H7 (cell line): ENCODE results near the gene ISLR. TPM values are rescaled to one million over a fixed set of nuclear protein-coding genes. Genes with fewer than 3 reads are reported as not detected.

ENCODE experiments used
- DNase-seq: peaks from one replicate; pipeline ENCODE4 v3.0.0; 2012
- H3K27me3 ChIP-seq: 2 replicates; pipeline ENCODE4 v1.6.0; 2011; ENCODE audit warnings: mild to moderate bottlenecking, low read length; ENCODE audit not compliant: control insufficient read depth, insufficient read depth
- H3K36me3 ChIP-seq: replicated peaks from 2 replicates; pipeline ENCODE4 v1.5.1; 2011; ENCODE audit warnings: low read length; ENCODE audit not compliant: control insufficient read depth, insufficient read depth
- H3K4me3 ChIP-seq: 2 replicates; pipeline ENCODE4 v1.5.1; 2011; ENCODE audit warnings: low read depth, mild to moderate bottlenecking, control low read depth, low read length, moderate library complexity; ENCODE audit not compliant: insufficient read depth
- total RNA-seq: library from RNA; depleted of rRNA; stranded (reverse); fragments of >200 nt; shearing (Covaris generic); gene quantifications from 2 replicates; pipeline ENCODE4 v1.2.3, GENCODE V29; 2014

The ISLR gene
- total RNA-seq, 1 experiment from 2014 or later: 20.5 TPM

DNA sequence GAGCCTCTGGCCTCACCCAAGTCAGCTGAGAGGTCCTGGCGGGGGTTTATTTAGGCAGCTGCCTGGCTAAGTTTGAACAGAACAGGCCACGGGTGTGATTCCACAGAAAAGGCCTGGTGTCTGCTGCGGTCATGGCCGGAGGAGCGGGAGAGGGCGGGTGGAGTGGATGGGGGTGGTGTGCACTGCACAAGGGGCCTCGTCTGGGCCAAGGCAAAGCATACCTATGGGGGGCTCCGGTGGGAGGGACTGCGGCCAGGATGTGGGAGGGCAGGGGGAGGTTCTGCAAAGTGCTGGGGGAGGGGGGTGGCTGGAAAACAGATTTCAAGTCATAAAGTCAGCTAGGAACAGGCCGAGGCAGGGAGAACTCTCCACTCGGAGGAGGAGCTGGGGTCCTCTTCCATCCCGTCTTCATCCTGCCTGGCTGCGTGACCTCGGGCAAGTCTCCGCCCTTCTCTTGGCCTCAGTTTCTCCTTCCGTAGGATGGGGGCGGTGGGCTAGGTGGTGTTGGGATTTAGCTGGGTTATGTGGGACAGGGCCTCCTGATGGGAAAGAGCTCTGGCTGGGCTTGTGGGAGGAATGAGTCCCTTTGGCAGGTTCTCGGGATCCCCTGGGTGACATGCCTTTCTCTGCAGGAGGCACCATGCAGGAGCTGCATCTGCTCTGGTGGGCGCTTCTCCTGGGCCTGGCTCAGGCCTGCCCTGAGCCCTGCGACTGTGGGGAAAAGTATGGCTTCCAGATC is 878 bp downstream of the ISLR start:
- peak; percentile 75 for DNase-seq
- H3K27me3 ChIP-seq: no peaks in the 10 kb centered on the region; the same call in 1 of the 2 replicates
- no peak overlapping the region for H3K4me3 ChIP-seq
- no peaks in the 10 kb centered on the region for H3K36me3 ChIP-seq

- no peaks in the 10 kb centered on the region for H3K36me3 ChIP-seq
- peak; percentile 61 for DNase-seq
- no peaks in the 10 kb centered on the region; the same call in 1 of the 2 replicates for H3K27me3 ChIP-seq
- H3K4me3 ChIP-seq: no peak overlapping the region
These were observed 1.4 kb downstream of the ISLR start for GRCh38 chr15:74174958-74175253.

DNA sequence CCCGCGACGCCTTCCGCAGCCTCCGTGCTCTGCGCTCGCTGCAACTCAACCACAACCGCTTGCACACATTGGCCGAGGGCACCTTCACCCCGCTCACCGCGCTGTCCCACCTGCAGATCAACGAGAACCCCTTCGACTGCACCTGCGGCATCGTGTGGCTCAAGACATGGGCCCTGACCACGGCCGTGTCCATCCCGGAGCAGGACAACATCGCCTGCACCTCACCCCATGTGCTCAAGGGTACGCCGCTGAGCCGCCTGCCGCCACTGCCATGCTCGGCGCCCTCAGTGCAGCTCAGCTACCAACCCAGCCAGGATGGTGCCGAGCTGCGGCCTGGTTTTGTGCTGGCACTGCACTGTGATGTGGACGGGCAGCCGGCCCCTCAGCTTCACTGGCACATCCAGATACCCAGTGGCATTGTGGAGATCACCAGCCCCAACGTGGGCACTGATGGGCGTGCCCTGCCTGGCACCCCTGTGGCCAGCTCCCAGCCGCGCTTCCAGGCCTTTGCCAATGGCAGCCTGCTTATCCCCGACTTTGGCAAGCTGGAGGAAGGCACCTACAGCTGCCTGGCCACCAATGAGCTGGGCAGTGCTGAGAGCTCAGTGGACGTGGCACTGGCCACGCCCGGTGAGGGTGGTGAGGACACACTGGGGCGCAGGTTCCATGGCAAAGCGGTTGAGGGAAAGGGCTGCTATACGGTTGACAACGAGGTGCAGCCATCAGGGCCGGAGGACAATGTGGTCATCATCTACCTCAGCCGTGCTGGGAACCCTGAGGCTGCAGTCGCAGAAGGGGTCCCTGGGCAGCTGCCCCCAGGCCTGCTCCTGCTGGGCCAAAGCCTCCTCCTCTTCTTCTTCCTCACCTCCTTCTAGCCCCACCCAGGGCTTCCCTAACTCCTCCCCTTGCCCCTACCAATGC is 2.0 kb downstream of the ISLR start:
- Histone ChIP-seq H3K27me3 (no peaks in the 10 kb centered on the region; the same call in 1 of the 2 replicates), H3K4me3 (no peak overlapping the region), H3K36me3 (no peaks in the 10 kb centered on the region)
- peak; percentile 57 for DNase-seq

DNA sequence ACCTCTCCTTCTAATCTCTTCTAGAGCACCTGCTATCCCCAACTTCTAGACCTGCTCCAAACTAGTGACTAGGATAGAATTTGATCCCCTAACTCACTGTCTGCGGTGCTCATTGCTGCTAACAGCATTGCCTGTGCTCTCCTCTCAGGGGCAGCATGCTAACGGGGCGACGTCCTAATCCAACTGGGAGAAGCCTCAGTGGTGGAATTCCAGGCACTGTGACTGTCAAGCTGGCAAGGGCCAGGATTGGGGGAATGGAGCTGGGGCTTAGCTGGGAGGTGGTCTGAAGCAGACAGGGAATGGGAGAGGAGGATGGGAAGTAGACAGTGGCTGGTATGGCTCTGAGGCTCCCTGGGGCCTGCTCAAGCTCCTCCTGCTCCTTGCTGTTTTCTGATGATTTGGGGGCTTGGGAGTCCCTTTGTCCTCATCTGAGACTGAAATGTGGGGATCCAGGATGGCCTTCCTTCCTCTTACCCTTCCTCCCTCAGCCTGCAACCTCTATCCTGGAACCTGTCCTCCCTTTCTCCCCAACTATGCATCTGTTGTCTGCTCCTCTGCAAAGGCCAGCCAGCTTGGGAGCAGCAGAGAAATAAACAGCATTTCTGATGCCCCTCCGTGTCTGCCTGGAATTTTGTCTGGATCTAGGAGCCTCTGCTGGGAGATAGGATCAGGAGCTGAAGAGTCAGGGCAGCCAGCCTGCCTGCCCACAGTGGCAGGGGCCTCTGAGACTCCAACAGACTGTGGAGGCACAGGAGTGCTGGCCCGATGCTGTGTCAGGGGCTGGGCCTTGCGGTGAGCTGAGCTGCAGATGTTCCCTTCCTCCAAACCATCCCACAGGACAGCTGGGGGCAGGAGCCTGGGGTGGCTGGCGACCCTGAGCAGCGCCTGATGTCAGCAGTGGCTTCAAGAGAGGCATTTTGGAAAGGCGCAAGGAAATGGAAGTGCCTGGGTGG is 3.0 kb downstream of the ISLR start:
- peak; percentile 82 for DNase-seq
- Histone ChIP-seq H3K27me3 (no peaks in the 10 kb centered on the region; the same call in 1 of the 2 replicates), H3K4me3 (no peak overlapping the region)

GRCh38 chr15:74178326-74179100 is 5.0 kb downstream of the ISLR start:
- H3K27me3 ChIP-seq: no peaks in the 10 kb centered on the region; the same call in 1 of the 2 replicates
- no peaks in the 10 kb centered on the region for H3K36me3 ChIP-seq
- no peak overlapping the region for H3K4me3 ChIP-seq
- peak; percentile 25 for DNase-seq

More for the DNA sequence above, 3.0 kb downstream of the ISLR start:
- H3K36me3 ChIP-seq: no peaks in the 10 kb centered on the region

DNA sequence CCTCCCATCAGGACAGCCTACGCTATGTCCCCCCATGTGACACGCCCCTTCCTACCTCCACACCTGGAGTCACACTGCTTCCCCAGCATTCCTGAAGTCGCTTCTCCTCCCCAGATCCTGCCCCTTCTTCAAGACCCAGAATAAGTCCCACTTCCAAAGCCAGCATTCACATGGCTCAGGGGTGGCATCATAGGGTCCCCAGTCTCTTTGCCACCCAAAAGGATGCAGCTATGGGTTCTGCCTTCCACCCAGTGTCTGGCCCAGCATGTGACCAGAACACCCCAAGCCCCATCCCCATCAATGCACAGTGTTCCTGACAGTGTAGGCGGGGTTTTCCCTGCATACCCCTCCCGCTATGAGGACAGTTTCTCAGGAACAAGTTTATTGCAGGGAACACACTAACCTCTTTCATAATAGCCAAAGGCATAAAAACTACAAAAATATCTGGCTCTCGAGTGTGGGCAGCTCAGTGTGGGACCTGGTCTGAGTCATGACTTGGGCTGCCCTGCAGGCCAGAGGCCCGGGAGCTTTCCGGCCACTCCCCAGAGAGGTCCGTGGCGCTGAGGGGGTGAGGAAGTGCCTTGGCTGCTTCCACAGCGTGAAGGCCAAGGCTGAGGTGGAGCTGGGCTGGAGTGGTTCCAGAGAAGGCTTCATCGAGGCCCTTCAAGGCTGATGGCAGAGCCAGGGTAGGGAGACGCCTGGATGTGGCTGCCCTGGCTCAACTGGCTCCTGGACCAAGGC is 5.8 kb downstream of the ISLR start:
- peak; percentile 55 for DNase-seq
- Histone ChIP-seq H3K36me3 (no peaks in the 10 kb centered on the region), H3K4me3 (no peak overlapping the region), H3K27me3 (no peaks in the 10 kb centered on the region; the same call in 1 of the 2 replicates)

DNA sequence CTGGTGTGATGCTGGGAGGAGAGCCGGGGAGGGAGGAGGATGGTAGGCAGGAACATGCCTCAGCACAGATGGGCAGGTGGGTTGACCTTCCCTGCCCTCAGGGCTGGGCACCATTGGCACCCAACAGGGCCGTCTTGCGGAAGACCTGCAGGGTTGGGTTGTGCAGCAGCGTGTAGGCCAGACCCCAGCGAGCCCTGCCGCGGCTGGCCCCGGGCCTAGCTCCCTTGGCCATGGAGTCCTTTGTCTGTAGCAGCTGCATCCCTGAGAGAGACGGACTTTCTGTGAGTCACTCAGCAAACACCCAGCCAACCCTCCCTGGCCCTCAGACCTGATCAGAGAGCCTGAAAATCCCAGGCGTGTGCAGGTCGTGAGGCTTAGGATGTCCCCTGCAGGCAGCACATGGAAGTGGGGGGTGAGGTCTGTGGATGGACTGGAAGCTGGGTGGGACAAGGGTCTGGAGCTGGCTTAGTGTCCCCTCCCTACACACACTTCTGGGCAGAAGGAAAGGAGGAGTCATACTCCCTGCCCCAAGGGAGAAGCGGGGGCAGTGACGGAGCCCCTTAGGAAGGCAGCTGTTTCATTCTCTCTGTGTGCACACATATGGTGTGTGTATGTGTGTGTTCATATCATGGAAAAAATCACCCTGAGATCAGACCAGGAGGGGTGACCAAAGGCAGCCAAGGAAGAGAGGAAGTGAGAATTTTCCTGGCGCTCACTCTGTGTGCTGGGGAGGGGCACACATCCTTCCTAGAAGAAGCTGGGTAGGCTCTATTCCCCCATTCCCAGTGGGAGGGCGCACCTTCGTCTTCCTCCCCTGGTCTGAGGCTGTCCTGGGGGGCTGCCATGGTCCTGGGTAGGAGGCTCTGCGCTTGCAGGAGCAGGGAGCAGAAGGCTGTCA is 6.7 kb downstream of the ISLR start:
- no peaks in the 10 kb centered on the region for H3K36me3 ChIP-seq
- H3K27me3 ChIP-seq: no peaks in the 10 kb centered on the region; the same call in 1 of the 2 replicates
- no peak overlapping the region for H3K4me3 ChIP-seq
- DNase-seq: peak; percentile 34

DNA sequence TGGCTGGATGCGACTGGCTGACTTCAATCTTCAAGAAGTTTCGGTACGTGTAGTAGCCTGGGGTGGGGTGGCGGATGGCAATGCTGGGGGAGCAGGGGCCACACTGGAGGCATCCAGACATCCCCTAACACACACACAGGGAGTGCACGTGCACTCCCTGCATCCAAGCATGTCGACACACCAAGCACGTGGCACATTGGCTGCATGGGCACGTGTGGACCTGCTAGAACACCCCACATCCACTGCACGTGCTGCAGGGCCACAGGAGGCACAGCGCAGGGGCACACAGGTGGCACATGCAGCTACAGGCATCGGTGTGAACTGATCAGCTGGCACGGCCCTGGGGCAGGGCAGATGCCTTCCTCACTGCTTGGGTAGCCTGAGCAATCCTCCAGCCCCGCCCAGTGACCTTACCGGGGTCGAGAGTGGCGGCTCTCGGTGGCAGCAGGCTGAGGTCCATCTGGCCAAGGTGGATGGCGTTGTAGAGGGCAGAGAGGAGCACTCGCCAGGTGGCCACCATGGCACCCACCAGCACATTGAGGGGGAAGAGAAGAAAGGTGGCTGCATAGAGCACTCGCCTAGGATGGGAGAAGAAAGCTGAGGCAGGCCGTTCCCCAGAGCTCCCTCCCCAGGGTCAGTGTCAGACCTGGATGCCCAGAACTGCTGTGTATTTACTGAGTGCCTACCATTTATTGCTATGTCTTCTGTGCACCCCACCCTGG is 7.5 kb downstream of the ISLR start:
- Histone ChIP-seq H3K36me3 (no peaks in the 10 kb centered on the region), H3K4me3 (no peak overlapping the region), H3K27me3 (no peaks in the 10 kb centered on the region; the same call in 1 of the 2 replicates)
- DNase-seq: peak; percentile 33

GRCh38 chr15:74182131-74182530 is 8.6 kb downstream of the ISLR start:
- no peak overlapping the region for H3K4me3 ChIP-seq
- no peaks in the 10 kb centered on the region for H3K27me3 ChIP-seq
- peak; percentile 35 for DNase-seq
- no peaks in the 10 kb centered on the region for H3K36me3 ChIP-seq

DNA sequence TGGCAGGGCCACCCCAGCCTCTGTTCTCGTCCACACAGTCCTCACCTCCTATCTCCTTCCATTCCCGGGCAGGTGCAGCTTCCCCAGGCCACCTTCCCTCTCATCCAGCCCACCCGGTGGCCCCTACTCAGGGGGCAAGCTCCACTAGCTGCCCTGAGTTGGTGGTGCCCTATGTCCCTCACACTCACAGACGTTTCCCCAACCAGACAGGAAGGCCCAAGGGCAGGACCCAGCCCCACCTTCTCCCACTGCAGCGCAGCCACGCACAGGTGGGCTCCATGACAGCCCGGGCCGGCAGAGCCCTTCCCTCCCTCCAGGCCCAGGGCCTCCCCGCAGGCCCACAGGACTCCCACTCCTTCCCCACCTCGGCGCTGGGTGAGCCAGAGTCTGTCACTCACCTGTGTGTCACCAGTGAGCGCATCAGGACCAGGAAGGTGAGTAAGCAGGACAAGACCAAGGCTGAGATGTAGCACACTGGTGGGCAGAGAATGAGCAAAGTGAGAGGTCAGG is 11.1 kb downstream of the ISLR start:
- peak; percentile 52 for DNase-seq
- H3K36me3 ChIP-seq: no peaks in the 10 kb centered on the region
- H3K27me3 ChIP-seq: no peaks in the 10 kb centered on the region
- H3K4me3 ChIP-seq: no peak overlapping the region

- no peak overlapping the region for H3K4me3 ChIP-seq
- no peak for DNase-seq
- H3K27me3 ChIP-seq: no peaks in the 10 kb centered on the region
- H3K36me3 ChIP-seq: no peaks in the 10 kb centered on the region
These were observed 12.3 kb downstream of the ISLR start for GRCh38 chr15:74185710-74186348.
